ENCODE measurements around the gene ITPRID1.

ITPRID1 gene

GRCh38 chr7:31664890-31665289 lies 151.0 kb downstream of the ITPRID1 start:
- ChIA-PET CTCF (no interaction called here), POLR2A (no interaction called here)
- H3K27ac ChIP-seq (ENCODE audit: insufficient read depth in 1 of 2, low read depth in 1 of 2, low read length in 2 of 2, poor library complexity in 1 of 2, severe bottlenecking in 2 of 2), result no peak overlapping the region
- peaks cover 0 to 2% (median 0%) of the 10 kb centered on the region in 5 experiments for H3K9me3 ChIP-seq (ENCODE audit: control extremely low read depth in 1 of 5, control insufficient read depth in 4 of 5, insufficient read depth in 2 of 5, low read depth in 1 of 5, low read length in 4 of 5)
- no peaks in the 10 kb centered on the region for H3K4me1 ChIP-seq (ENCODE audit: control extremely low read depth in 1 of 4, control insufficient read depth in 4 of 4, insufficient read depth in 4 of 4, low read length in 3 of 4)
- DNase-seq, result peak in 1 of 3 donors; percentile 1
- no peak overlapping the region for H3K4me3 ChIP-seq (ENCODE audit: control insufficient read depth in 1 of 7, extremely low read depth in 1 of 7, insufficient read depth in 4 of 7, low read depth in 2 of 7, low read length in 6 of 7)
- H3K36me3 ChIP-seq (ENCODE audit: control insufficient read depth in 4 of 4, insufficient read depth in 4 of 4, low read length in 3 of 4), result no peaks in the 10 kb centered on the region
- H3K27me3 ChIP-seq (replicated peaks in 2 of 5; ENCODE audit: control insufficient read depth in 4 of 5, insufficient read depth in 5 of 5, low read length in 4 of 5), result peaks cover 0 to 2% (median 0%) of the 10 kb centered on the region in 5 experiments

GRCh38 chr7:31665546-31665945 lies 151.7 kb downstream of the ITPRID1 start:
- no CpG with 5 or more reads among the region's 1 CpG for WGBS (ENCODE audit: insufficient coverage)
- no peaks in the 10 kb centered on the region for H3K4me1 ChIP-seq (ENCODE audit: control extremely low read depth in 1 of 4, control insufficient read depth in 4 of 4, insufficient read depth in 4 of 4, low read length in 3 of 4)
- no peak overlapping the region for H3K27ac ChIP-seq (ENCODE audit: insufficient read depth in 1 of 2, low read depth in 1 of 2, low read length in 2 of 2, poor library complexity in 1 of 2, severe bottlenecking in 2 of 2)
- H3K9me3 ChIP-seq (ENCODE audit: control extremely low read depth in 1 of 5, control insufficient read depth in 4 of 5, insufficient read depth in 2 of 5, low read depth in 1 of 5, low read length in 4 of 5), result peaks cover 0 to 2% (median 0%) of the 10 kb centered on the region in 5 experiments
- ChIA-PET CTCF (no interaction called here), POLR2A (no interaction called here)
- no peaks in the 10 kb centered on the region for H3K36me3 ChIP-seq (ENCODE audit: control insufficient read depth in 4 of 4, insufficient read depth in 4 of 4, low read length in 3 of 4)
- DNase-seq, result no peak
- peaks cover 0 to 2% (median 0%) of the 10 kb centered on the region in 5 experiments for H3K27me3 ChIP-seq (replicated peaks in 2 of 5; ENCODE audit: control insufficient read depth in 4 of 5, insufficient read depth in 5 of 5, low read length in 4 of 5)
- H3K4me3 ChIP-seq (ENCODE audit: control insufficient read depth in 1 of 7, extremely low read depth in 1 of 7, insufficient read depth in 4 of 7, low read depth in 2 of 7, low read length in 6 of 7), result no peak overlapping the region

DNA sequence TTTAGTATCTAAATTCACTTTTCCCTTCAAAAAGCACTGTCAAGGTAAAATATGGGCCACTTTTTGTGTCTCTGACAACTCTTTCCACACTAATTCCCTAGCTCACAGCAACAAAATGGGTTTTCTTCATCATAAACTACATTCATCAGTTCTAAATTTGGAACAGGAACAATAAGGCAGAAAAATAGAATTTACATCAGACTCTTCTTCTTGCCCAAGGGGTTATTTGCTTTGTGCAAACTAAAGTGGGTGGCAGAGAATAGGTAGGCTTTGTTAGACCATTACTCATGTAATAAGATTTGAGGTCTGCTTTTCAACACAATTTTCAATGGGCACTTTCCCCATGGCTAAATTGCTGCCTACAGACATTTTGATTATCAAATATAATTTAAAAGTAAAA lies 155.6 kb downstream of the ITPRID1 start:
- peaks cover 0 to 3% (median 0%) of the 10 kb centered on the region in 5 experiments for H3K9me3 ChIP-seq (ENCODE audit: control extremely low read depth in 1 of 5, control insufficient read depth in 4 of 5, insufficient read depth in 2 of 5, low read depth in 1 of 5, low read length in 4 of 5)
- POLR2A ChIA-PET, result no interaction called here
- no peak overlapping the region for H3K4me3 ChIP-seq (ENCODE audit: control insufficient read depth in 1 of 7, extremely low read depth in 1 of 7, insufficient read depth in 4 of 7, low read depth in 2 of 7, low read length in 6 of 7)
- H3K36me3 ChIP-seq (ENCODE audit: control insufficient read depth in 4 of 4, insufficient read depth in 4 of 4, low read length in 3 of 4), result no peaks in the 10 kb centered on the region
- DNase-seq, result no peak
- H3K27ac ChIP-seq (ENCODE audit: insufficient read depth in 1 of 2, low read depth in 1 of 2, low read length in 2 of 2, poor library complexity in 1 of 2, severe bottlenecking in 2 of 2), result no peak overlapping the region
- H3K27me3 ChIP-seq (replicated peaks in 2 of 5; ENCODE audit: control insufficient read depth in 4 of 5, insufficient read depth in 5 of 5, low read length in 4 of 5), result peaks cover 0 to 2% (median 1%) of the 10 kb centered on the region in 5 experiments
- CTCF ChIA-PET, result no interaction called here
- H3K4me1 ChIP-seq (ENCODE audit: control extremely low read depth in 1 of 4, control insufficient read depth in 4 of 4, insufficient read depth in 4 of 4, low read length in 3 of 4), result no peaks in the 10 kb centered on the region

DNA sequence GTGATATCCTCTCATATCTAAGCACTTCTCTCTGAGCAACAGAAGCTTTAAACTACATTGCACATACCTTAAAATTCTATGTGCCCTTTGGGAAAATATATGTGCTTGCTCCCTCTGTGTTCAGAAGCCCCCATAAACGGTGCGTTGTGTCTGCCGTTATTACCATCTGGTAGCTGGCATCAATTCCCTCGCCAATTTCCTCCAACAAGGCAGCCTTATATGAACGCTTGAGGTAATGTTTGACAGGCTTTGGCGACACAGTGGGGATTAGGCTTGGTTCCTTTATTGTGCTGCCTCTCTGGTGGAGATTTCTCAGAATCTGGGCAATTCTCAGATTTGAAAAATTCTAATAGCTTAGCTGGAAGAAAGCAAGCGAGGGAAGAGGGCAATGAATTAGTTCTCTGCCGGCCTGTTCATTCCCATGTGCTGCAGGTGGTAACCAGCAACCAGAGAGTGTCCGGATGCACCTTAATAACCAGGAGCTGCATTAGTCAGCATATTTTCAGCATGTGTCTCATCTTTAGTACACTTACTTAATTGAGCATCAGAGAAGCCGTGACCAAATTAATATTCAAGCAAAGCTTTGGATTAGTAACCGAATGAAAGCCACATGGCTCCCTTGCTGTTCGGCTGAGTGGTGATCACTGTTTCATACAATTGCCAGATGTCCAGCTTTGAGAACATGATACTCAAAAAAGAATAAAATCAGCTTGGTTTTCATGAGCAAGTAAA lies 165.8 kb downstream of the ITPRID1 start:
- ChIA-PET POLR2A (no interaction called here), CTCF (no interaction called here)
- WGBS (ENCODE audit: insufficient coverage), result 96% methylated on average over 11 of the region's 12 CpGs

GRCh38 chr7:31683445-31684225 lies 169.7 kb downstream of the ITPRID1 start:
- CTCF ChIA-PET, result no interaction called here
- WGBS (ENCODE audit: insufficient coverage), result 85% methylated on average over 5 of the region's 5 CpGs

More for the DNA sequence above, 165.8 kb downstream of the ITPRID1 start:
- Histone ChIP-seq H3K4me1 (ENCODE audit: control extremely low read depth in 1 of 4, control insufficient read depth in 4 of 4, insufficient read depth in 4 of 4, low read length in 3 of 4) (no peaks in the 10 kb centered on the region), H3K36me3 (ENCODE audit: control insufficient read depth in 4 of 4, insufficient read depth in 4 of 4, low read length in 3 of 4) (no peaks in the 10 kb centered on the region), H3K27ac (ENCODE audit: insufficient read depth in 1 of 2, low read depth in 1 of 2, low read length in 2 of 2, poor library complexity in 1 of 2, severe bottlenecking in 2 of 2) (no peak overlapping the region), H3K4me3 (ENCODE audit: control insufficient read depth in 1 of 7, extremely low read depth in 1 of 7, insufficient read depth in 4 of 7, low read depth in 2 of 7, low read length in 6 of 7) (no peak overlapping the region), H3K9me3 (ENCODE audit: control extremely low read depth in 1 of 5, control insufficient read depth in 4 of 5, insufficient read depth in 2 of 5, low read depth in 1 of 5, low read length in 4 of 5) (no peaks in the 10 kb centered on the region), H3K27me3 (replicated peaks in 2 of 5; ENCODE audit: control insufficient read depth in 4 of 5, insufficient read depth in 5 of 5, low read length in 4 of 5) (no peaks in the 10 kb centered on the region)
- no peak for DNase-seq

GRCh38 chr7:31687024-31687748 lies 173.3 kb downstream of the ITPRID1 start, which contains the start of gene PPP1R17:
Gene PPP1R17, plus strand, starts transcription at chr7:31687215. Its CDS starts 5,227 bp downstream, at chr7:31692442.
- DNase-seq, result no peak
- Histone ChIP-seq H3K27me3 (replicated peaks in 2 of 5; ENCODE audit: control insufficient read depth in 4 of 5, insufficient read depth in 5 of 5, low read length in 4 of 5) (peaks cover 0 to 13% (median 0%) of the 10 kb centered on the region in 5 experiments), H3K36me3 (ENCODE audit: control insufficient read depth in 4 of 4, insufficient read depth in 4 of 4, low read length in 3 of 4) (no peaks in the 10 kb centered on the region), H3K4me3 (ENCODE audit: control insufficient read depth in 1 of 7, extremely low read depth in 1 of 7, insufficient read depth in 4 of 7, low read depth in 2 of 7, low read length in 6 of 7) (no peak within 1 kb of the TSS), H3K4me1 (ENCODE audit: control extremely low read depth in 1 of 4, control insufficient read depth in 4 of 4, insufficient read depth in 4 of 4, low read length in 3 of 4) (no peaks in the 10 kb centered on the region), H3K9me3 (ENCODE audit: control extremely low read depth in 1 of 5, control insufficient read depth in 4 of 5, insufficient read depth in 2 of 5, low read depth in 1 of 5, low read length in 4 of 5) (no peaks in the 10 kb centered on the region), H3K27ac (ENCODE audit: insufficient read depth in 1 of 2, low read depth in 1 of 2, low read length in 2 of 2, poor library complexity in 1 of 2, severe bottlenecking in 2 of 2) (no peak within 1 kb of the TSS)
- ChIA-PET CTCF (no interaction called here), POLR2A (no interaction called here)
- 59% methylated on average over 14 of the region's 14 CpGs for WGBS (ENCODE audit: insufficient coverage)

More at GRCh38 chr7:31683445-31684225, 169.7 kb downstream of the ITPRID1 start:
- H3K27ac ChIP-seq (ENCODE audit: insufficient read depth in 1 of 2, low read depth in 1 of 2, low read length in 2 of 2, poor library complexity in 1 of 2, severe bottlenecking in 2 of 2), result no peak overlapping the region
- H3K4me1 ChIP-seq (ENCODE audit: control extremely low read depth in 1 of 4, control insufficient read depth in 4 of 4, insufficient read depth in 4 of 4, low read length in 3 of 4), result no peaks in the 10 kb centered on the region
- DNase-seq, result no peak
- H3K36me3 ChIP-seq (ENCODE audit: control insufficient read depth in 4 of 4, insufficient read depth in 4 of 4, low read length in 3 of 4), result no peaks in the 10 kb centered on the region
- H3K27me3 ChIP-seq (replicated peaks in 2 of 5; ENCODE audit: control insufficient read depth in 4 of 5, insufficient read depth in 5 of 5, low read length in 4 of 5), result peaks cover 0 to 10% (median 0%) of the 10 kb centered on the region in 5 experiments
- H3K4me3 ChIP-seq (ENCODE audit: control insufficient read depth in 1 of 7, extremely low read depth in 1 of 7, insufficient read depth in 4 of 7, low read depth in 2 of 7, low read length in 6 of 7), result no peak overlapping the region
- H3K9me3 ChIP-seq (ENCODE audit: control extremely low read depth in 1 of 5, control insufficient read depth in 4 of 5, insufficient read depth in 2 of 5, low read depth in 1 of 5, low read length in 4 of 5), result no peaks in the 10 kb centered on the region
- POLR2A ChIA-PET, result no interaction called here

DNA sequence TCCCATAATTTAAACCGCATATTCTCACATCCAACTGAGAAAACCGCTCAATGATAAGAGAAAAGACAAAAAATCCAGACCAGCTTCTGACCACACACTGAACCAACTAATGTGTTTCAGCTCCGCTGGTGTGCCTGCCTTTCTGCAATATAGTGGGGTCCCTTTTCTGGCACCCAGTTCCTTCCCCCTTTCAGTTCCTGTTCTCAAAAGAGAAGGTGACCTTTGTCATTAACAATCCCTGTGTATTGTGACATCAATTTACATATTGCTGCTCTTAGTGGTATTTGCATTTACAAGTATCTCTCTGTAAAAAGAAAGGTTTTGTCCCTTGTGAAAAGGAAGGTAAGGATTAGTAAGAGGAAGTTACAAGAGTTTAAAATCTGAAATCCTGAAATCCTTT lies 174.5 kb downstream of the ITPRID1 start:
- 57% methylated on average over 3 of the region's 3 CpGs for WGBS (ENCODE audit: insufficient coverage)
- no peak overlapping the region for H3K4me3 ChIP-seq (ENCODE audit: control insufficient read depth in 1 of 7, extremely low read depth in 1 of 7, insufficient read depth in 4 of 7, low read depth in 2 of 7, low read length in 6 of 7)
- DNase-seq, result no peak

More for the DNA sequence above, 174.5 kb downstream of the ITPRID1 start:
- POLR2A ChIA-PET, result no interaction called here
- Histone ChIP-seq H3K27ac (ENCODE audit: insufficient read depth in 1 of 2, low read depth in 1 of 2, low read length in 2 of 2, poor library complexity in 1 of 2, severe bottlenecking in 2 of 2) (no peak overlapping the region), H3K4me1 (ENCODE audit: control extremely low read depth in 1 of 4, control insufficient read depth in 4 of 4, insufficient read depth in 4 of 4, low read length in 3 of 4) (no peaks in the 10 kb centered on the region), H3K36me3 (ENCODE audit: control insufficient read depth in 4 of 4, insufficient read depth in 4 of 4, low read length in 3 of 4) (no peaks in the 10 kb centered on the region), H3K27me3 (replicated peaks in 2 of 5; ENCODE audit: control insufficient read depth in 4 of 5, insufficient read depth in 5 of 5, low read length in 4 of 5) (peaks cover 0 to 13% (median 0%) of the 10 kb centered on the region in 5 experiments), H3K9me3 (ENCODE audit: control extremely low read depth in 1 of 5, control insufficient read depth in 4 of 5, insufficient read depth in 2 of 5, low read depth in 1 of 5, low read length in 4 of 5) (no peaks in the 10 kb centered on the region)
- CTCF ChIA-PET, result no interaction called here

Measured in common myeloid progenitor, CD34-positive (primary cell).